DND-41 (cell line): Measurements from ENCODE around the gene PLEKHA7.

ENCODE experiments used
- ATAC-seq: fragments of 200-7000 bp; cut with Tn5 transposase; 3 replicates; pipeline ENCODE4 v1.9.1; 2021; ENCODE audit warnings: low read depth; ENCODE audit not compliant: insufficient read depth
- DNase-seq: peaks from one replicate; pipeline ENCODE4 v3.0.0-alpha.2; 2020
- H2AFZ ChIP-seq: 2 replicates; pipeline ENCODE4 v1.6.0; 2012; ENCODE audit warnings: low read depth, low read length
- H3K27ac ChIP-seq: 2 replicates; pipeline ENCODE4 v1.5.1; 2012; ENCODE audit warnings: low read length, inconsistent platforms
- H3K27me3 ChIP-seq: fragments of 200-600 bp; sonication (generic); 2 replicates; pipeline ENCODE4 v1.6.0; 2012; ENCODE audit warnings: low read length, mild to moderate bottlenecking, inconsistent platforms; ENCODE audit not compliant: insufficient read depth, poor library complexity
- H3K36me3 ChIP-seq: 2 replicates; pipeline ENCODE4 v1.5.1; 2012; ENCODE audit warnings: low read length, inconsistent platforms; ENCODE audit not compliant: insufficient read depth
- H3K4me1 ChIP-seq: 2 replicates; pipeline ENCODE4 v1.5.1; 2012; ENCODE audit warnings: mild to moderate bottlenecking, low read length; ENCODE audit not compliant: insufficient read depth
- H3K4me2 ChIP-seq: 2 replicates; pipeline ENCODE4 v1.6.0; 2012; ENCODE audit warnings: mild to moderate bottlenecking, moderate library complexity, low read length, inconsistent platforms; ENCODE audit not compliant: insufficient read depth
- H3K4me3 ChIP-seq, 2 experiments: fragments of 200-600 bp in 1 of 2; shearing (Covaris generic) in 1 of 2; 2 replicates each; pipeline ENCODE4 v1.5.1; 2012 to 2016; ENCODE audit warnings: inconsistent platforms in 2 of 2, low read length in 2 of 2, mild to moderate bottlenecking in 2 of 2, low read depth in 1 of 2, moderate library complexity in 1 of 2
- H3K79me2 ChIP-seq: 2 replicates; pipeline ENCODE4 v1.6.0; 2012; ENCODE audit warnings: low read length, inconsistent platforms; ENCODE audit not compliant: insufficient read depth
- H3K9ac ChIP-seq: 2 replicates; pipeline ENCODE4 v1.6.0; 2012; ENCODE audit warnings: low read depth, mild to moderate bottlenecking, inconsistent platforms, low read length, moderate library complexity
- H3K9me3 ChIP-seq: 2 replicates; pipeline ENCODE4 v1.5.1; 2012; ENCODE audit warnings: low read length, moderate library complexity, mild to moderate bottlenecking, inconsistent platforms; ENCODE audit not compliant: insufficient read depth, severe bottlenecking
- H4K20me1 ChIP-seq: 2 replicates; pipeline ENCODE4 v1.6.0; 2012; ENCODE audit warnings: low read length; ENCODE audit not compliant: insufficient read depth
- EZH2 ChIP-seq: IDR thresholded peaks from 3 replicates; pipeline ENCODE4 v1.6.1; 2012; ENCODE audit warnings: borderline replicate concordance, low read depth, mild to moderate bottlenecking, moderate library complexity, low read length, inconsistent platforms; ENCODE audit not compliant: severe bottlenecking
- TF ChIP-seq, protein P1 (sequence below): IDR thresholded peaks from 2 replicates; pipeline ENCODE4 v1.5.1; 2012; ENCODE audit warnings: borderline replicate concordance, low read length, moderate library complexity, mild to moderate bottlenecking; ENCODE audit not compliant: poor library complexity, severe bottlenecking; ENCODE audit errors: extremely low read depth

The PLEKHA7 gene

DNA sequence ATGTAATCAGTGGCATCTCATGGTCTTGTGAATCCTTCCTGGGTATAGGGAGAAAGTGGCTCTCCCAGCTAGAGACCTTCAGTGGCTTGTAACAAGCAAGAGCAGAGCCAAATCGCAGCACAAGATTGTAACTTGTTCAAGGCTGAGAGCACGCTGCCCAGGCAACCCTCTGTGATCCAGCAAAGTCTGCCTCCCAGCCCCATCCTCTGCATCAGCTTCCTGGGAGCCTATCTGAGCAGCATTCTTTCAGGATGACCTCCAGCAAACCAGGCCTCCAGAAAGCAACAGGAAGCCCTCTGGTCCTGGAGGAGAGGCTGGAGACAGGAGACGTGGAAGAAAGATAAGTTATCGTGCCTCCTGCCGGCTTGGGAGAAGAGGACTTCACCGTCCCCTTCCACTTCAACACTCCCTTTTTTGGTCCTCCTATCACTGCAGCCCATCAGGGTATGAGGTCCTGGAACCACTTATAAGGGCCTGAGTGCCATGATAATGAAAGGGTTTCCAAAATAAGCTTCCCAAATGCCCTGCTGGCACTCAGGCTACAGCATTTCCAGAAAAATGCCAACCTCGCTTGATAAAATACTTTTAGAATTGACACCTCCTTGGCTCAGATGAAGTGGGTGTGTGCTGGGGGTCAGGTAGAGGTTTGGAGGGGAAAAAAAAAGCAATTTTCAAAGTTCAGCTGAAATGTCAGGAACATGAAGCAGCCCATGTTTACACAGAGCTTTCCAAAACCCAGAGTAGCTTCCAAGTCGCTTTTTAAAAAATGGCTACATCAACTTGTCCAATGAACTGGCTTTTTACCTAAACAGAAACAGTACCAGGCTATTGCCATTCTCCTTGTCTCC is 80.2 kb downstream of the PLEKHA7 start:
- H3K36me3 ChIP-seq = no peaks in the 10 kb centered on the region
- no peak overlapping the region for H3K4me2 ChIP-seq
- H3K27ac ChIP-seq = no peak overlapping the region
- no peak overlapping the region for H3K9ac ChIP-seq
- H3K4me3 ChIP-seq = no peak overlapping the region
- TF ChIP-seq, protein P1, sequence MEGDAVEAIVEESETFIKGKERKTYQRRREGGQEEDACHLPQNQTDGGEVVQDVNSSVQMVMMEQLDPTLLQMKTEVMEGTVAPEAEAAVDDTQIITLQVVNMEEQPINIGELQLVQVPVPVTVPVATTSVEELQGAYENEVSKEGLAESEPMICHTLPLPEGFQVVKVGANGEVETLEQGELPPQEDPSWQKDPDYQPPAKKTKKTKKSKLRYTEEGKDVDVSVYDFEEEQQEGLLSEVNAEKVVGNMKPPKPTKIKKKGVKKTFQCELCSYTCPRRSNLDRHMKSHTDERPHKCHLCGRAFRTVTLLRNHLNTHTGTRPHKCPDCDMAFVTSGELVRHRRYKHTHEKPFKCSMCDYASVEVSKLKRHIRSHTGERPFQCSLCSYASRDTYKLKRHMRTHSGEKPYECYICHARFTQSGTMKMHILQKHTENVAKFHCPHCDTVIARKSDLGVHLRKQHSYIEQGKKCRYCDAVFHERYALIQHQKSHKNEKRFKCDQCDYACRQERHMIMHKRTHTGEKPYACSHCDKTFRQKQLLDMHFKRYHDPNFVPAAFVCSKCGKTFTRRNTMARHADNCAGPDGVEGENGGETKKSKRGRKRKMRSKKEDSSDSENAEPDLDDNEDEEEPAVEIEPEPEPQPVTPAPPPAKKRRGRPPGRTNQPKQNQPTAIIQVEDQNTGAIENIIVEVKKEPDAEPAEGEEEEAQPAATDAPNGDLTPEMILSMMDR = no peak
- no peak for TF ChIP-seq EZH2
- peaks cover 18% of the 10 kb centered on the region for H3K27me3 ChIP-seq
- no peaks in the 10 kb centered on the region for H4K20me1 ChIP-seq
- no peaks in the 10 kb centered on the region for H3K79me2 ChIP-seq
- DNase-seq (no peak), ATAC-seq (no peak)
- H3K4me1 ChIP-seq = no peaks in the 10 kb centered on the region
- no peaks in the 10 kb centered on the region for H3K9me3 ChIP-seq
- no peak overlapping the region for H2AFZ ChIP-seq

DNA sequence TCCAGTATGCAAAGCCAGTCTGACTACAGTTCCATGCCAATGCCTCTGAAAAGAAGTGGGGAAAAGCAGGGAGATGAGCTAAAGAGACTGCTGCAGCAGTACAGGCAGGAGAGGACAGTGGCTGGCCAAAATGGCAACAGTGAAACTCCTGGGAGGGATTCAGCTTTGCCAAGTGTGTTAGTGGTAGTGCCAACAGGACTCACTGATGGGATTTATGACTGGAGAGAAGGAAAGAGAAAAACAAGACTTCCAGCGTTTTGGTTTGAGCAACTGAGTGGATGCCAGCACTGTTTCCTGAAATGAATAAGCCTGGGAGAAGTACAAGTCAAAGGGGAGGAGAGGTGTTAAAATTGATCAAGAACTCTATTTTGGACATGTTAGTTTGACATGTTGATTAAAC is 80.9 kb downstream of the PLEKHA7 start:
- H3K4me3 ChIP-seq = no peak overlapping the region
- DNase-seq (no peak), ATAC-seq (no peak)
- H3K4me1 ChIP-seq = no peaks in the 10 kb centered on the region
- H3K9me3 ChIP-seq = no peaks in the 10 kb centered on the region
- H3K9ac ChIP-seq = no peak overlapping the region
- H3K36me3 ChIP-seq = no peaks in the 10 kb centered on the region
- no peak for TF ChIP-seq EZH2
- no peaks in the 10 kb centered on the region for H3K79me2 ChIP-seq
- no peak overlapping the region for H3K4me2 ChIP-seq
- no peak overlapping the region for H3K27ac ChIP-seq
- peaks cover 18% of the 10 kb centered on the region for H3K27me3 ChIP-seq
- H2AFZ ChIP-seq = no peak overlapping the region
- no peaks in the 10 kb centered on the region for H4K20me1 ChIP-seq

DNA sequence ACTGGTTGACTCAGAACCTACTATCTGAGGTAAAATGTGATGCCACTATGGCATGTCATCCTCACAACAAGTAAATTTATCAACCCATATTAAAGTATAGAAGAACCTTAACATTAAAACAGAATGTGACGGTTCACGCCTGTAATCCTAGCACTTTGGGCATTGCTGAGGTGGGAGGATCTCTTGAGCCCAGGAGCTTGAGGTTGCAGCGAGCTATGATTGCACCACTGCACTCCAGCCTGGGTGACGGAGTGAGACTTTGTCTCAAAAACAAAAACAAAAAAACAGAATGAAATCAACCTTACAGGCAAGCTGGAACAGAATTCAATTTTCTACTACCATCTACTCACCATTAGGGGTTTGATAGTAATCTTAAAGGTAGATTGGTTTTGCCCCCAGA is 86.2 kb downstream of the PLEKHA7 start:
- TF ChIP-seq, protein P1 = no peak
- no peak for TF ChIP-seq EZH2
- Histone ChIP-seq H3K4me3 (no peak overlapping the region), H3K27me3 (peaks cover under 1% of the 10 kb centered on the region), H3K27ac (no peak overlapping the region), H3K4me1 (no peaks in the 10 kb centered on the region), H3K36me3 (no peaks in the 10 kb centered on the region), H4K20me1 (no peaks in the 10 kb centered on the region), H2AFZ (no peak overlapping the region), H3K79me2 (no peaks in the 10 kb centered on the region), H3K9me3 (no peaks in the 10 kb centered on the region), H3K4me2 (no peak overlapping the region), H3K9ac (no peak overlapping the region)
- DNase-seq = no peak
- no peak for ATAC-seq

DNA sequence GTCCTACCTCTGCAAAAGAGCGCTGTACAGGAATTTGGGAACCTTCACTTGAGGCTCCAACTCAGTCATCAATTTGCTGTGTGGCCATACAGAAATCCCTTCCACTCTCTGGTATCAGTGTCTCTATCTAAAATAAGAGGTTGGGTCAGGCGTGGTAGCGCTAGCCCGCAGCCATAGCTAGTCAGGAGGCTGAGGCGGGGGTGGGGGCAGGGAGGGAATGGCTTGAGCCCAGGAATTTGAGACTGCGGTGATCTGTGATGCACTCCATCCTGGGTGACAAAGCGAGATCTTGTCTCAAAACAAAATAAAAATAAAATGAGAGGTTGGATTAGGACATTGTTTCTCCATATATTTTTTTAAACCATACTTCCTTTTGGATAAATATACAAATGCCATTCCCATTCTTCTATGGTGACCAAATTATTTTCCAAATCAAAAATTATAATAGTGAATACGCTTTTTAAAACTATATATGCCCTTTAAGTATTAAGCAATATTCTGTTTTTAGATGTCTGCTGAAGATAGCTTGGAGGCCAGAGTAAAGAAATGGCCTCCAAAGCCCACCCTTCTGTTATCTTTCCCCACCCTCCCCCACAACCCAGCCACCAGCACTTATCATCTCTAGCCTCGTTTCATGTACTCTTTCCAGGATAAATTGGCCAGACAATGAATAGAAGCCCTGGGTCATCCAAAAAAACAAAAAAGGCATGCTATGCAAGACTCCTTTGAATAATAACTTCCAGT is 87.2 kb downstream of the PLEKHA7 start:
- H3K4me2 ChIP-seq = no peak overlapping the region
- no peaks in the 10 kb centered on the region for H3K27me3 ChIP-seq
- no peak for DNase-seq
- H3K79me2 ChIP-seq = no peaks in the 10 kb centered on the region
- no peak overlapping the region for H3K9ac ChIP-seq
- H2AFZ ChIP-seq = no peak overlapping the region
- no peaks in the 10 kb centered on the region for H3K36me3 ChIP-seq
- H3K27ac ChIP-seq = no peak overlapping the region
- no peaks in the 10 kb centered on the region for H4K20me1 ChIP-seq
- no peaks in the 10 kb centered on the region for H3K9me3 ChIP-seq
- no peaks in the 10 kb centered on the region for H3K4me1 ChIP-seq
- no peak overlapping the region for H3K4me3 ChIP-seq
- TF ChIP-seq, protein P1 = no peak
- TF ChIP-seq EZH2 = no peak
- ATAC-seq = no peak
